Right atrium auricular region (tissue), 2 donors: Measurements from ENCODE around the gene OAT. TPM values are rescaled to one million over a fixed set of nuclear protein-coding genes. Genes with fewer than 3 reads are reported as not detected.

Experiments used
- DNase-seq: peaks from one replicate; pipeline ENCODE4 v3.0.0-alpha.2; 2019; ENCODE audit warnings: low spot score
- H3K27ac ChIP-seq, 2 donors: fragments of 200-600 bp; sonication (generic); 1 replicate in 1 of 2; 2 replicates in 1 of 2; pipeline ENCODE4 v1.5.1; 2016 to 2019
- H3K27me3 ChIP-seq, 2 donors: fragments of 200-600 bp; sonication (generic); one replicate each; pipeline versions ENCODE4 v1.5.1 to v1.6.0; 2017 to 2019
- H3K36me3 ChIP-seq: fragments of 200-600 bp; sonication (generic); one replicate; pipeline ENCODE4 v1.5.1; 2016
- H3K4me1 ChIP-seq, 2 donors: fragments of 200-600 bp; sonication (generic); one replicate each; pipeline versions ENCODE4 v1.5.1 to v1.6.0; 2017 to 2019
- H3K4me3 ChIP-seq, 2 donors: fragments of 200-600 bp; sonication (generic); 1 replicate in 1 of 2; 2 replicates in 1 of 2; pipeline ENCODE4 v1.5.1; 2017 to 2019; ENCODE audit warnings: mild to moderate bottlenecking in 1 of 2, moderate library complexity in 1 of 2
- H3K9me3 ChIP-seq, 2 donors: fragments of 200-600 bp; sonication (generic); one replicate each; pipeline ENCODE4 v1.5.1; 2019
- CTCF ChIP-seq, 2 donors: fragments of 200-600 bp; sonication (generic); IDR thresholded peaks; one replicate each; pipeline ENCODE4 v1.5.1; 2019; ENCODE audit warnings: antibody characterized with exemption in 2 of 2
- total RNA-seq, 2 donors: library from RNA; depleted of rRNA; stranded (reverse); fragments of >200 nt; gene quantifications; one replicate each; pipeline ENCODE4 v1.1.0, GENCODE V29; 2016

OAT gene
- total RNA-seq, 2 donors from 2014 or later: 42.1 to 49.8 TPM

GRCh38 chr10:124387078-124387874 lies 31.4 kb downstream of the OAT start:
- DNase-seq: no peak
- H3K27ac ChIP-seq: no peak overlapping the region
- H3K27me3 ChIP-seq: no peaks in the 10 kb centered on the region
- no peaks in the 10 kb centered on the region for H3K36me3 ChIP-seq
- TF ChIP-seq CTCF (IDR thresholded peaks at IDR 0.05): no peak
- H3K4me1 ChIP-seq: peaks cover 0 to 11% of the 10 kb centered on the region in 2 donors
- no peak overlapping the region for H3K4me3 ChIP-seq
- H3K9me3 ChIP-seq: no peaks in the 10 kb centered on the region

GRCh38 chr10:124386186-124387077 lies 32.3 kb downstream of the OAT start:
- Histone ChIP-seq H3K27ac (no peak overlapping the region), H3K27me3 (no peaks in the 10 kb centered on the region), H3K36me3 (no peaks in the 10 kb centered on the region), H3K4me1 (peaks cover 0 to 11% of the 10 kb centered on the region in 2 donors), H3K4me3 (no peak overlapping the region), H3K9me3 (no peaks in the 10 kb centered on the region)
- no peak for DNase-seq
- TF ChIP-seq CTCF (IDR thresholded peaks at IDR 0.05): no peak

GRCh38 chr10:124385627-124386185 lies 33.0 kb downstream of the OAT start:
- no peaks in the 10 kb centered on the region for H3K36me3 ChIP-seq
- no peak overlapping the region for H3K27ac ChIP-seq
- H3K4me3 ChIP-seq: no peak overlapping the region
- H3K4me1 ChIP-seq: peaks cover 0 to 11% of the 10 kb centered on the region in 2 donors
- no peaks in the 10 kb centered on the region for H3K27me3 ChIP-seq
- DNase-seq: no peak
- H3K9me3 ChIP-seq: no peaks in the 10 kb centered on the region
- no peak for TF ChIP-seq CTCF (IDR thresholded peaks at IDR 0.05)

- H3K4me3 ChIP-seq: no peak overlapping the region
- no peaks in the 10 kb centered on the region for H3K36me3 ChIP-seq
- H3K4me1 ChIP-seq: peaks cover 0 to 11% of the 10 kb centered on the region in 2 donors
- no peak for TF ChIP-seq CTCF (IDR thresholded peaks at IDR 0.05)
- DNase-seq: no peak
- no peaks in the 10 kb centered on the region for H3K9me3 ChIP-seq
- H3K27ac ChIP-seq: no peak overlapping the region
- H3K27me3 ChIP-seq: no peaks in the 10 kb centered on the region
Measured at GRCh38 chr10:124384591-124385190, 34.0 kb downstream of the OAT start.

GRCh38 chr10:124384172-124384571 lies 34.6 kb downstream of the OAT start:
- H3K27ac ChIP-seq: no peak overlapping the region
- H3K4me1 ChIP-seq: peaks cover 0 to 6% of the 10 kb centered on the region in 2 donors

More at GRCh38 chr10:124384172-124384571, 34.6 kb downstream of the OAT start:
- Histone ChIP-seq H3K36me3 (no peaks in the 10 kb centered on the region), H3K27me3 (no peaks in the 10 kb centered on the region), H3K9me3 (no peaks in the 10 kb centered on the region), H3K4me3 (no peak overlapping the region)
- no peak for TF ChIP-seq CTCF (IDR thresholded peaks at IDR 0.05)
- no peak for DNase-seq
